SK-MEL-5 (cell line): ENCODE data around the gene ELL. TPM values are rescaled to one million over a fixed set of nuclear protein-coding genes. Genes with fewer than 3 reads are reported as not detected.

Experiments used
- DNase-seq: peaks from one replicate; pipeline ENCODE4 v3.0.0-alpha.2; 2016; ENCODE audit warnings: low read depth, low spot score
- in situ Hi-C: cut with HindIII; loops from 2 replicates; pipeline ENCODE4 v1.10.0; 2016; ENCODE audit warnings: low sequenced_read_pairs, high pct_unique_total_duplicates, low pct_unique_long_range_greater_than_20kb
- total RNA-seq: library from RNA; depleted of rRNA; stranded (reverse); fragments of >200 nt; shearing (Covaris generic); gene quantifications from 2 replicates; pipeline ENCODE4 v1.2.3, GENCODE V29; 2014

ELL gene
- total RNA-seq, 1 experiment from 2014 or later, result 4.0 TPM

DNA sequence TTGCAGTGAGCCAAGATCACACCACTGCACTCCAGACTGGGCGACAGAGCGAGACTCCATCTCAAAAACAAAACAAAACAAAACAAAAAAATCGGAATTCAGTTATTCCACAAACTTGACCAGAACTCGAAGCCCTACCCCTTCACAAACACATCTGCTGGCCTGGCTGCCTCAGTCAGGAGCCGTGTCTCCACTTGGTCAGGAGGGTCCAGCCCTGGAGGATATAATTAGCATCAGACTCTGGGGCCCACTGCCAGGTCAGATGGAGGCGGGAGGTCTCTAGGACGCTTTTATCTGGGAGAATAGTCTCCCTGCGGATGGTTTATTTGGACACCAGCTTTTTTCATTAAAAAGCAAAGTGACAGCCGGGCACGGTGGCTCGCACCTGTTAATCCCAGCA, 8.0 kb downstream of the ELL start:
- no peak for DNase-seq
- in situ Hi-C loops, result no loop called here

DNA sequence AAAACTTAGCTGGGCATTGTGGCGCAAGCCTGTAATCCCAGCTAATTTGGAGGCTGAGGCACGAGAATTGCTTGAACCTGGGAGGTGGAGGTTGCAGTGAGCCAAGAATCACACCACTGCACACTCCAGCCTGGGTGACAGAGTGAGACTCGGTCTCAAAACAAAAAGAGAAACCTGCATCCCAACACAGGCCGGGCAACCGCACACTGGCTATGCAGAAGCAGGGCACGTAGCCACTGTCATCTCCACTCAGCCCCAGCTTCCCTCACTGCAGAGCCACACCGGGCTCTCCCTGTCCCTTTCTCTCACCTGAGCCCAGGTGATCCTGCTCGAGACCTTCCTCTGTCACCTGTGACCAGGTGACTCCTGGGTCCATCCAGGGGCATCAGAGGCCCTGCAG, 11.7 kb downstream of the ELL start:
- in situ Hi-C loops, result no loop called here
- DNase-seq, result no peak

DNA sequence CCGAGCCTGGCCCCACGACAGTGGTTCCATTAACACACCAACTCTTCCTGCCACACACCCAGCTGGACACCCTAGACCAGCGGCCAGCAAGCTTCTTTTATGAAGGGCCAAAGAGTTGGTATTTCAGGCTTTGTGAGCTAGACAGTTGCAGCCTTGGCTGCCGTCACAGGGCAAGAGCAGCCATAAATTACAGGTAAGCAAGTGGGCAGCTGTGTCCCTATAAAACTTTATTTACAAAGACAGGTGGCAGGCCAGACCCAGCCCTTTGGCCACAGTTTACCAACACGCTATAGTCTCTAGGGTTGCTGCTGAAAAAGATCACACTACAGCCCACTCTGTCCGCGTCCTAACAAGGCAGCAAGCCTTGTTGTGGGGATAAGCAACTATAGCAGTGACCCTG, 13.3 kb downstream of the ELL start:
- DNase-seq, result no peak
- in situ Hi-C loops, result no loop called here

DNA sequence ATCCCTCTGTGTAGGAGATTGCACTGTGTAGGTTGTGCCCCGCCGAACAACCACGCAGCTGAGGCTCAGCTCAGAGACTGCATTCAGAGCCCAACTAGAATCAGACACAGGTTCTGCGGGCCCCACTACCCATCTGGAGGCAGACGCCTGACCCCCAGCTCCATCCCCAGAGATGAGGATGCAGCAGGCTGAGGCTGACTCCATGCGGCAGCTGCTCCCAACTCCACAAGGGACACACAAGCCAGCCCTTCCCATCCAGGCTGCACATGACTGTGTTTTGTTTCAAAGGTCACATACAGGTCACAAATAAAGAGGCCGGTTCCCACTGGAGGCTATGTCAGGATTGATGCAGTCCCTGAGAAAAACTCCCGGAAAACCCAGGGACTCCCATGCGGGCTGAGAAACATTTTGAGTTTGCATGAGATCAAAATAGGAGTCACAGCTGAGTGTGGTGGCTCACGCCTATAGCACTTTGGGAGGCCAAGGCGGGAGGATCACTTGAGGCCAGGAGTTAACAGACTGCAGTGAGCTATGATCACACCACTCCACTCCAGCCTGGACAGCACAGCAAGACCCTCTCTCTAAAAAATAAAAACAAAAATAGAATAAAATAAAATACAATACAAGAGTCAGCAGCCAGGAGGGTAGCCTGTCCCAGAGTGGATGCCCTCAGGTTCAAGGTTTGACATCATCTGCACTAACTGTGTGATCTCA, 14.0 kb downstream of the ELL start:
- in situ Hi-C loops, result no loop called here
- DNase-seq, result no peak

DNA sequence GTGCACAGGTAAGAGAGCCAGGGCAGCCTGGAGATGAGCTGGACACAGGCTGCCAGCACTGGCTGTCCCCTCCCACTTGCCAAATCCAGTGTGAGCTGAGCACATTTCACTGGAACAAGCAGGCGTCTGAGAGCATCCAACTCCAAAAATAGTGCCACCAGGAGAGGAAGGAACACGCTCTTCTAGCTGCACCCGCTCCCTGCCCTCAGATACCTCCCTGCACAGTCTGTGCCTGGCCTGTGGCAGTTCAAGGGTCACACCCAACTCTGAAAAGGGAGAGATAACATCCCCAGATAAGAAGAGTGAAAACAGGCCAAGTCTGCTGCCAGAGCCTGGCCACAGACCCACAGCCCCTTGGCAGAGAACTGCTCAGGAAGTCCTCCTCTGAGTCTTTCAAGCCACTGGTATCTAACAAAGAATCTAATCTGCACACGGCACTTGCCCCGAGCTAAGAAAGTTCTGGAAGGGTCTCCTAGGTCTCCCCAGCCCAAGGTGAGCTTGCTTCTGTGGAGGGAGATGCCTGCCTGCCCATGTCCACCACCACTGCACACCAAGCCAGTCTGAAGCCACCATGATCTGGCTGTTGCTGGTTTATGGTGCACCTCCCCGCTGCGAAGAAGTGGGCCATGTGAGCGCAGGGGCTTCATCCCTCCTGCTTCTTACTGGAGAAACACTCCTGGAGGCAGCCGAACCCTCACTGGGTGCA, 14.7 kb downstream of the ELL start:
- in situ Hi-C loops, result no loop called here
- no peak for DNase-seq

DNA sequence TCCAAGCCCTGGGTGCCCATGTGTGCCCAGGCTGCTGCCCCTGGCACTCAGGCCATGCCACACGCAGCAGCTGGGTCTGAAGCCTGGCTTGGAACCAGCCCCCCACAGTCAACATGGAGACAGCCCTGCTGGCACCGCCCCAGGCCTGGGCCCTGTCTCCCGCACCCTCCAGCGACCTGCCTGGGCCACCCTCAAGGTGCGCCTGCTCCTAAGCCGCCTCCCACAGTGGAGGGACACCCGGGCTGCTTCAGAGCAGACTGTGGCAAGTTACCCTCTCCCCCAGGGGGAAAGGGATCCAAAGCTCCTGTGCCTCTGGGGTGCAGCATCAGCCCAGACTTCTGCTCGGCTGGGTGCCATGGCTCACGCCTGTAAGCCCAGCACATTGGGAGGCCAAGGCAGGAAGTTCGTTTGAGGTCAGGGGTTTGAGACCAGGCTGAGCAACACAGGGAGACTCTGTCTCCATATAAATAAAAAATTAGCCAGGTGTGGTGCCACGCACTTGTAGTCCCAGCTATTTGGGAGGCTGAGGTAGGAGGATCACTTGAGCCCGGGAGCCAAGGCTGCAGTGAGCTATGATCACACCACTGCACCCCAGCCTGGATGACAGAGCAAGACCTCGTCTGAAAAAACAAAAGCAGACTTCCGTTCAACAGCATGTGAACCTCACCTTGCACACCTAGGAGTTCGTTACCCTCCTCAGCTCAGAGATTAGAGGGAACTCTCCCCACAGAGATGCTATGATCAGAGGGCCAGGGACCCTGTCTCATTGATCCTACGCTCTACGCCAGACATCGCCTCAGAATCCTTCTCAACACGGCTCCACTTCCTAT, 15.6 kb downstream of the ELL start:
- no peak for DNase-seq
- in situ Hi-C loops, result no loop called here

DNA sequence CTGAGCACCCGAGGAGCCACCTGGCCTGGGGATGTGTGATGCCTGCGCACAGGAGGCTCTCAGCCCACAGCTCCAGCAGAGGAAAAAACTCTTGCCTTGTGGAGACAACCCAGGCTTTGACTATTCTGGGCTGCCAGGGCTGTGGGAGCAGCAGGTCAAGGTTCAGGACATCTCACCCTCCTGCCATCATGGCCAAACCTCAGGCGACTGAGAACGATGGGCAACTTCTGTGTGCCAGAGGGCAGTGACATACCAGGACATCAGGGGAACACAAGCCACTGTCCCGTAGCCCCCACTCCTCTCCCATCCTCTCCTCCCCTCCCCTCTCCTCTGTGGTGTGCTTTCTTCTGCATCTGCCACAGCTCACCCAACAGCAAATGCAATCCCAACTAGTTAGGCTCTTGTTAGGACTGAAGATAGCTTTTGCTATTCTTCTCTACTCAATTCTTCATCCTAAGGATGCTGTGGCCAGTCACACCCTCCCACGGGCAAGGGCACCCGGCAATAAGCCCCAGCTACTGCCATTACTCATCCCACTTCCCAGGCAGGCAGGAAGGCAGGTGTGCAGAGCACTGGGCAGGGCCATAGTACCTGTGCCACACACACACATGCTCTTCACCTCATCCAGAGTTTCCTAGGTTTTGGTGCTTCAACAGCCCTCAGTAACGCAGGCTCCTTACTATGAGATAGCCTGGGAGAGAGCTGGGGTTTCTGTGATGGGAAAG, 16.8 kb downstream of the ELL start:
- DNase-seq, result no peak
- in situ Hi-C loops, result no loop called here

DNA sequence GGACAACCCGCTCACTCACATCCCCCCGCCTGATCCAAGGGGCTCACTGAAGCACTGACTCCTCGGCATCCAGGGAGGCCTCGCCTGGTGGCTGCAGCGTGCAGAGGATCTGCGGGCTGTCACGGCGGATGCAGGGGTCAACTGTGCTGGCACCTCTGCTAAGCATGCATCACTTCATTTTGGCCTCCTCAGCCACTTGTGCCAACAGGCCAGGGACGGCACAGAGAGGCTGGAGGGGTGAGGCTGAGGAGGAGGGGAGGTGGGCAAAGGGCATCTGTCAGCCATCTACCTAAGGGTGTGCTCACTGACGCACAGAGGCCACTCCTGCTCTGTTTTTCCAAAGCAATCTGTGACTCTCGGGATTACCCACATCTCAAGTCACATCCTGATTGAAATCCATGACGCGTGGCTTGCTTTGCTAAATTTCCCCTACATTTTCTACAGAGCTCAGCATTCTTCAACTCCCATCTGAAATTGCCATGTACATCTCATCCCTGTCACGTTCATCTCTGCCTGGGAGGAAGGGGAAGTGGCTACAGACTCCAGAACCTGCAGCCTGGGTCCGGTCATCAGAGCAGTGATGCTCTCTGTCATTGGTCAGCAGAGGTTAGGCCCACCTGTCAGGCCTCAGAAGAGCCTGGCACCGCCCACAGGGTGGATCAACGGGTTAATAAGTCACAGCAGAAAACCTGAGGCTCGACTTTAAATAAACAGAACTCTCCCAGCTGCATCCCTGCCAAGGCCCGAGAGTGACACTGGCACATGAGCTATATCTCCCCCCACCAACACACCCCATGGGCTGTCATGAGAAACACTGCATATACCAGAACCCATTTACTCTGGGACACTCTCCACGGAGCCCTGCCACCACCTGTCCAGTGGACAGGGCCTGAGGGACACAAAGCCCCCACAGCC, 17.6 kb downstream of the ELL start:
- in situ Hi-C loops, result no loop called here
- DNase-seq, result no peak

DNA sequence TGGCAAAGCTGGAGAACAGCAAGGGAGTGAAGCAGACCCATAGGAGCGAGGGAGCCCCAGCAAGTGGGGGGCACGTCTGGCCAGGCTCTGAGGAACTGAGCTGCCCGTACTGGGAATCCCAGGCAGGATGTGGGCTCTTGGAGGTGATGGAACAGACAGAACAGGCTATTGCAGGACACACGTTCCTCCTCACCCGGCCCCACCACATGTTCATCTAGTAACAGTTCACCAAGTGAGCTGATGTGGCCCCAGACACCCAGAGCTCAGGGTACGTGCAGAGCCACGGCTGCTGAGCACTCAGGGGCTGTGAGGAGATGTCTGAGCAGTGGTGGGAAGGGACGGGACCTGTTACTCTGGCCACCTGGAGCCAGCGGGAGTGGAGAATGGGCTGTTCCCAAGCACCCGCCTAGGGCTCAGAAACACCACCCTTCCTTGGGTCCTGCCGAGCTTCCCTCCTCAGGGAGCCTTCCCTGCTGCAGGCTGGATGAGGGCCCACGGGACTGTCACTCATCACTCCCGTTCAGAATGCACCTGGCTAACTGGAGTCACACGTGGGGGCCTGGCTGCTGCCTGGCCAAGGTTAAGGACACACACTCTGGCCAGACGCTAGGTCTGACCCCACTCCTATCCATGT, 18.4 kb downstream of the ELL start:
- no peak for DNase-seq
- in situ Hi-C loops, result no loop called here

DNA sequence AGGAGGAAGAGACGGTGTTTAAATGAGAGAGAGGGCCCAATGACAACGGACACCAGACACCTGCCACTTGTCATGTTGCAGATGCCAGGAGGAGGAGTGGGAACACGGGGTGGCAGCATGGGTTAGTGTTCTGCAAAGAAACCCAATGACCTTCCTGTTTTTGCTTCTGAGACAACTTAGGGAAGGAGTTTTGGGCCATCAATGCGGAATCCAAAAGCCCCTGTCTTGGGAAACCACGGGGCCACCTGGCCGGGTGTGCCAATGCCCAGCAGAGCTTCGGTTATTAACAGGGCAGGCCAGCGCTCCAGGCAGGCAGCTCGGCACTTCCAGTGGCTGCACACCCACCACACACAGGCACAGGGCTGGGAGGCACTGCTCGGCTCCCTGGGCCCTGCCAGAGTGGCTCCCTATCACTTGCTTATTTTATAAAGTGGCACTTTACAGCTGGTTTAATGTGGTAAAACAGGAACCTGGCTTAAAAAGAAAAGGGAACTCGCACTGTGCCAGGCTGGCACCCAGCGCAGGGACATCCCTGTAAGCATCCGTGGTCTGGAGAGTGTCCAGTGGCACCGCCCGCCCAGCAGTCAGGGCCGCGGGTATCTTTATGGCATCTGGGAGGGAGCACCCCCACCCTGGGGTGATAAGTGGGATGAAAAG, 19.1 kb downstream of the ELL start:
- no peak for DNase-seq
- in situ Hi-C loops, result no loop called here

DNA sequence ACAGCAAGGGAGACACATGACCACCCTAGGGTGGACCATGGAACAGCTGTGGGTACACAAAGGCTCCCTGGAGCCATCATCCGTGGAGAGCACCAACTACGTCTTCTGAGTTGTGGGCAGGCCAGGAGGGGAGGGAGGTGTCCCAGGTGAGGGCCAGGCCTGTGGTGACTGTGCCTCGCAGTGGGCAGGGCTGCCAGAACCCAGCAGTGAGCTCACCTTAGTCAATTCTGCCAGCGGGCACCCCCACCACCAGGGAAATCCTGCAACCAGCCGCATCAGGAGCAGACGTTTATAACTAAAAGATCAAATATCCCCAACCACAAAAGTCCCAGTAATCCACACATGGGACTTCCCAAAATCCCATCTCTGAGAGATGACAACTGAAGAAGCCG, 19.6 kb downstream of the ELL start:
- DNase-seq, result no peak
- in situ Hi-C loops, result no loop called here

DNA sequence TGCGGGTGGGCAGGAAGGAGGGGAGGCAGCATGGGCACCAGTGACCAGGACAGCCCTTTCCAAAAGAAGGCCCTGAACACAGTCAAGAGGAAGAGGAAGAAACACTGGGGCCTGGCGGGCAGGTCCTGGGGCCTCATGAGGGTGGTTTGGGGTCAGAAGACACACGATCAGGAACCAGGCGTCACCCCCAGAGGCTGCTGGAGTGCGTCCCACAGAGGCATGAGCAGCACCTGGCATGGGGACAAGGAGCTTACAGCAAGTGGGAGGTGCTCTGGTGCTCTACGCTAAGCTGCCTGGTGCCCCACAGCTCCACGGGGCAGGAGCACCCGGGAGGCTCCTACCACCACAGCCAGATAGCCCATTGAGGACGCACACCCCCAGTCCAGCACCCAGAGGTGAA, 20.0 kb downstream of the ELL start:
- in situ Hi-C loops, result no loop called here
- no peak for DNase-seq

DNA sequence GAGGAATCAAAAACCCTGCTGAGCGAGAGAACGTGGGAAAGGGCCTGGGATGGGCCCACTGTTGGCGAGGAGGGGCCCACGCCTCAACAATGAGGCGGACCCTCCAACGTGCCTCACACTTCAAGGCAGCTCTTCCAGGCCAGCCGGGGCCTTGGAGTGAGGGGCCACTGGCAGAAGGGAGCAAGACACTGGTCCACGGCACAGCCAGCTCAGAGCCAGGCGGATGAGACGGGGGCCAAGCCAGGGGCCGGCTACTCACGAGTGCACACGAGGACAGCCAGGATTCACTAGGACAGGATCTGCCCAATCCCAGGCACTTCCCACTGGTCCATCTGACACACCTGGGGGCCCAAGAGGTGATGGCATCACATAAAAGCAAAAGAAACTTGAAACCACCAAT, 20.5 kb downstream of the ELL start:
- in situ Hi-C loops, result no loop called here
- DNase-seq, result no peak

DNA sequence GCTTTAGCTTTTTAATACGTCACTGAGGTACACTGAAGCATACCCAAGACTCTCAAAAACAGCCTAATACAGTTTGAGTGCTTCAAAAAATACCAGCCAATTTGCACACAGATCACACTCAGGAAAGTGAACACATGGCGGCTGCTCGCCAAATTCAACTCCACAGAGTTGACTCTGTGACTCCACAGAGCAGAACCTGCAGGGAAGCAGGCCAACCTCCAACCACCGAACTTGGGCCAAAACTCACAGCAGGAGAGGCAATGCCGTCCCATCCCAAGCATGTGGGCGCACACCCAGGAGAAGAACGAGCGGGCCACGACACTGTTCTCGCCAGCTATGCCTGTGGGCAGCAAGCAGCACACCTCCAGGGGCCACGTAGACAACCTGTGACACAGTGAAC, 21.1 kb downstream of the ELL start:
- in situ Hi-C loops, result no loop called here
- no peak for DNase-seq

DNA sequence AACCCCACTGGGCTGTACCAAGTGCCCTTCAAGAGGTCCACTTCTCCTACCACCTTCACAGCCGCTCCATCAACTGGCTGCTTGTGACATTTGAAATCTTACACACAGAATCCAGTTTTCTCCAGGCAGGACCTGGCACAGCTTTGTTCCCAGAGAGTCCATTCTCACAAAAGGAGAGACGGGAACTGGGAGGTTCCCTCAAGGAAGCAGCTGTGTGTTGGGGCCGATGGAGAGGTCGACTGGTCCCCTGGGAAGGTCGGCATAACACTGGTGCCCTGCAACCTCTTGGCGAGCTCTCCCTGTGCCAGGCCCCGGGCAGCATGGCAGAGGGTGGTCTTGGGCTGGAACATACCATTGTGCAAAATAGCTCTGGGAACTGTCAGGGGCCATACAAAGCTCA, 21.5 kb downstream of the ELL start:
- DNase-seq, result no peak
- in situ Hi-C loops, result no loop called here

DNA sequence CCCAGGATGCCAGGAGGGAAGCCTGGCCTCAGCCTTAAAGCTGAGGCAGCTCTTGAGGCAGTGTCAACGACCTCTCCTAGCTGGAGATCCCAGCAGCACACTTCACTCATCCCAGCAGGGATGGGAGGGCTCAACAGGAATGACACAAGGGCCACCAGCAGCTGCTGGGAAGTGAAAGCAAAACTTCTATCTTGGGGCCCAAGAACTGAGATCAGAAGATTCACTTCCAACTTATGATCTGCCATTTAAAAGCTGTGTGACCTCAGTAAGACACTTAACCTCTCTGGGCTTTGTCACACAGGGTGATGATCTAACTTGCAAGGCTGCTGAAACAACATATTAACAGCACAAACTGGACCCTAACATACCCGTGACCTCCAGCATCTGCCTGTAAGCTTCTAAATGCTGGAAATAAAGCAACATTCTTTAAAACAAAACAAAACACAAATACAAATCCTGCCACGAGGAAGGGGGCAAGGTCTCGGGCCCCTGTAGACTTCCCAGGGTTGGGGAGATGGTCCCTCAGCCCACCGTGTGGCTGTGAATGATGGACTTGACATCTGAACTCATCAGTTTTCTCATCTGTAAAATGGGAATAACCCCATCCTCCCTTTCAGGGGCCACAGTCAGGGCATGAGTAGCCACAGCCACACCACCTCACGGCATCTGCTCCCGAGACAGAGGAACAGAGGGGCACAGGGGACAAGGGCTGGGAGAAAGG, 22.7 kb downstream of the ELL start:
- in situ Hi-C loops, result no loop called here
- DNase-seq, result no peak
